H9 (cell line): ENCODE measurements around the gene SEMA7A. TPM values are rescaled to one million over a fixed set of nuclear protein-coding genes. Genes with fewer than 3 reads are reported as not detected.

Source experiments
- DNase-seq: peaks from one replicate; pipeline ENCODE4 v3.0.0-alpha.2; 2017
- H2AFZ ChIP-seq: one replicate; pipeline ENCODE4 v1.6.1; 2013; ENCODE audit warnings: mild to moderate bottlenecking, low read length, control low read depth, moderate library complexity
- H2AK5ac ChIP-seq: 2 replicates; pipeline ENCODE4 v1.6.1; 2013; ENCODE audit warnings: low read length, control low read depth, mixed read lengths; ENCODE audit not compliant: insufficient read length
- H2BK120ac ChIP-seq: one replicate; pipeline ENCODE4 v1.6.1; 2013; ENCODE audit warnings: low read depth, mild to moderate bottlenecking, low read length, control low read depth, inconsistent platforms; ENCODE audit not compliant: poor library complexity, severe bottlenecking
- H2BK12ac ChIP-seq: 2 replicates; pipeline ENCODE4 v1.6.1; 2013; ENCODE audit warnings: low read length, control low read depth, mixed read lengths, low read depth; ENCODE audit not compliant: insufficient read length
- H2BK15ac ChIP-seq: 2 replicates; pipeline ENCODE4 v1.6.1; 2013; ENCODE audit warnings: low read depth, low read length, control low read depth
- H2BK20ac ChIP-seq: one replicate; pipeline ENCODE4 v1.6.1; 2013; ENCODE audit warnings: low read depth, mild to moderate bottlenecking, low read length, control low read depth, inconsistent platforms; ENCODE audit not compliant: poor library complexity, severe bottlenecking
- H2BK5ac ChIP-seq: 2 replicates; pipeline ENCODE4 v1.6.1; 2013; ENCODE audit warnings: low read length, control low read depth, mixed read lengths; ENCODE audit not compliant: insufficient read length
- H3K14ac ChIP-seq: 2 replicates; pipeline ENCODE4 v1.6.1; 2013; ENCODE audit warnings: low read length, control low read depth; ENCODE audit not compliant: insufficient read depth
- H3K18ac ChIP-seq: 2 replicates; pipeline ENCODE4 v1.6.1; 2013; ENCODE audit warnings: low read depth, mild to moderate bottlenecking, mixed read lengths, low read length, control low read depth; ENCODE audit not compliant: insufficient read length
- H3K23ac ChIP-seq: 2 replicates; pipeline ENCODE4 v1.6.1; 2013; ENCODE audit warnings: low read length, control low read depth, mixed read lengths, low read depth; ENCODE audit not compliant: insufficient read length
- H3K23me2 ChIP-seq: 2 replicates; pipeline ENCODE4 v1.6.1; 2013; ENCODE audit warnings: low read depth, mild to moderate bottlenecking, mixed read lengths, low read length, control low read depth; ENCODE audit not compliant: insufficient read length, poor library complexity, severe bottlenecking
- H3K27ac ChIP-seq: 2 replicates; pipeline ENCODE4 v1.5.1; 2013; ENCODE audit warnings: low read length, control low read depth, mixed read lengths, low read depth; ENCODE audit not compliant: insufficient read length
- H3K27me3 ChIP-seq: 2 replicates; pipeline ENCODE4 v1.6.1; 2013; ENCODE audit warnings: low read length, control low read depth, inconsistent platforms; ENCODE audit not compliant: insufficient read depth
- H3K4ac ChIP-seq: 2 replicates; pipeline ENCODE4 v1.6.1; 2013; ENCODE audit warnings: low read depth, mild to moderate bottlenecking, control low read depth, inconsistent platforms, low read length, moderate library complexity
- H3K4me1 ChIP-seq: 2 replicates; pipeline ENCODE4 v1.6.1; 2013; ENCODE audit warnings: low read length, control low read depth, inconsistent platforms; ENCODE audit not compliant: insufficient read depth
- H3K4me2 ChIP-seq: 2 replicates; pipeline ENCODE4 v1.6.1; 2013; ENCODE audit warnings: low read length, control low read depth, mixed read lengths; ENCODE audit not compliant: insufficient read length, insufficient read depth
- H3K56ac ChIP-seq: 2 replicates; pipeline ENCODE4 v1.6.1; 2013; ENCODE audit warnings: low read depth, mild to moderate bottlenecking, mixed read lengths, low read length, control low read depth; ENCODE audit not compliant: insufficient read length
- H3K79me1 ChIP-seq: 2 replicates; pipeline ENCODE4 v1.6.1; 2013; ENCODE audit warnings: low read depth, mild to moderate bottlenecking, moderate library complexity, low read length, control low read depth, inconsistent platforms; ENCODE audit not compliant: insufficient read depth, poor library complexity, severe bottlenecking
- H3K79me2 ChIP-seq: 2 replicates; pipeline ENCODE4 v1.6.1; 2013; ENCODE audit warnings: low read length, control low read depth, inconsistent platforms; ENCODE audit not compliant: insufficient read depth
- H3K9ac ChIP-seq: 2 replicates; pipeline ENCODE4 v1.6.1; 2013; ENCODE audit warnings: low read length, control low read depth, mixed read lengths; ENCODE audit not compliant: insufficient read length; ENCODE audit errors: extremely low read depth
- H3K9me3 ChIP-seq: one replicate; pipeline ENCODE4 v1.6.1; 2013; ENCODE audit warnings: low read depth, low read length, inconsistent platforms; ENCODE audit not compliant: control insufficient read depth
- H3T11ph ChIP-seq: one replicate; pipeline ENCODE4 v1.6.1; 2013; ENCODE audit warnings: mild to moderate bottlenecking, low read length, control low read depth, inconsistent platforms
- H4K20me1 ChIP-seq: one replicate; pipeline ENCODE4 v1.6.1; 2013; ENCODE audit not compliant: control insufficient read depth, insufficient read length, insufficient read depth
- H4K5ac ChIP-seq: 2 replicates; pipeline ENCODE4 v1.6.1; 2013; ENCODE audit warnings: low read depth, mild to moderate bottlenecking, mixed read lengths, low read length, control low read depth; ENCODE audit not compliant: insufficient read length
- H4K8ac ChIP-seq: replicated peaks from 2 replicates; pipeline ENCODE4 v1.6.1; 2013; ENCODE audit warnings: low read length, control low read depth, mixed read lengths, low read depth; ENCODE audit not compliant: insufficient read length
- H4K91ac ChIP-seq: 2 replicates; pipeline ENCODE4 v1.6.1; 2013; ENCODE audit warnings: low read depth, mild to moderate bottlenecking, moderate library complexity, mixed read lengths, low read length, control low read depth; ENCODE audit not compliant: insufficient read length
- H3K27ac Mint-ChIP-seq, 3 experiments: 2 replicates in 2 of 3; 3 replicates in 1 of 3; pipeline ENCODE4 v1.8.0; 2020 to 2021; ENCODE audit warnings: mixed read lengths in 3 of 3, mild to moderate bottlenecking in 1 of 3, moderate library complexity in 1 of 3
- H3K27me3 Mint-ChIP-seq: 2 replicates; pipeline ENCODE4 v1.8.0; 2021; ENCODE audit warnings: low read depth, mild to moderate bottlenecking, moderate library complexity, mixed read lengths
- H3K36me3 Mint-ChIP-seq, 3 experiments: 2 replicates in 2 of 3; 3 replicates in 1 of 3; pipeline ENCODE4 v1.8.0; 2020 to 2021; ENCODE audit warnings: low read depth in 3 of 3, mixed read lengths in 3 of 3; ENCODE audit not compliant: insufficient read depth in 1 of 3
- H3K4me1 Mint-ChIP-seq, 2 experiments: 2 replicates each; pipeline ENCODE4 v1.8.0; 2020; ENCODE audit warnings: mixed read lengths in 2 of 2
- H3K4me3 Mint-ChIP-seq, 2 experiments: 2 replicates in 1 of 2; 3 replicates in 1 of 2; pipeline ENCODE4 v1.8.0; 2020 to 2021; ENCODE audit warnings: mild to moderate bottlenecking in 2 of 2, mixed read lengths in 2 of 2, moderate library complexity in 1 of 2
- H3K9me3 Mint-ChIP-seq, 2 experiments: 2 replicates in 1 of 2; 3 replicates in 1 of 2; pipeline ENCODE4 v1.8.0; 2020; ENCODE audit warnings: mild to moderate bottlenecking in 2 of 2, mixed read lengths in 2 of 2, moderate library complexity in 1 of 2
- WGBS: extraction: QIAGEN DNeasy Blood & Tissue Kit; methylation state at CpG from one replicate; pipeline ENCODE4 v1.1.7; 2013; ENCODE audit warnings: missing lambda C conversion rate, low lambda C conversion rate, mixed read lengths; ENCODE audit not compliant: insufficient read length; ENCODE audit errors: extremely low coverage; 5-methylcytosine and 5-hydroxymethylcytosine counted together
- total RNA-seq: library from RNA; stranded (reverse); gene quantifications from 2 replicates; pipeline ENCODE4 v1.2.1, GENCODE V29; 2021
- TF ChIP-seq, protein P1 (sequence below): fragments of 200-600 bp; sonication (generic); conservative IDR thresholded peaks from 3 replicates; pipeline ENCODE4 v1.8.0; 2021; ENCODE audit warnings: antibody characterized with exemption, mild to moderate bottlenecking

SEMA7A gene
- total RNA-seq, 1 experiment from 2014 or later = 5.7 TPM

DNA sequence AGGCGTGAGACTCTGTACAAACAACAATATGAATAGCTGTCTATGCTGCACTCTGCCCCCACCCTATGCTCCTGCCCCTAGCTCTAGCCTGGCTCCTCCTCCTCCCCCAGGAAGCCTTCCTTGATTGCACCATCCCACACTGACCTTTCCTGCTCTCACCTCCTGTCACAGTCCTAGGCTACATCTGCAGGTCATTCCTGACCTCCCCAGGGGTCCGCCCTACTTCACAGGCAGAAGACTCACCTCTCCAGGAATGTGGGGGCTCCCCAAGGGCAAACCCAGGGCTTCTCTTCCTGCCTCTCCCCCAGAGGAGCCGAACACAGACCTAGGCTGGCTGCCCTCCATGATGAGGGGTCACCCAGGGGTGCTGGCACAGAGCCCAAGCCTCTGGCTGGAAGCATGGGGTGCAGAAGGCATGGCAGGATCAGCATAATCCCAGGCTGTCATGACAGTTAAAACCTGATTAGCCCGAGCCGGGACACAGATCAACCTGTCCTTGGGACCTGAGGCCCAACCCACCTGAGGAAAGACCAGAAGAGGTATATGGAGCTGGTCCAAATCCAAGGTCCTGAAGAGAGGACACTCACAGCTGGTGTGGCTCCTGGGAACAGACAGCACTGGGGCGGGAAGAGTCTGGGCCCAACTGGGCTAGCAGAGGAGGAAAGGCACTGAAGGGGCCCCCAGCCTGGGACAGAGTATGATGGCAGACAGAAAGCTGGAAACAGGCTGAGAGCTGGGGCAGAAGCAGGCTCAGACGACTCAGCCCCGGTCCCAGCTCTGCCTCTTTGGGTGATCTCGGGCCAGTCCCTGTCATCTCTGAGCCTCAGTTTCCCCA, 5.9 kb downstream of the SEMA7A start:
- no peak overlapping the region for H3K9ac ChIP-seq
- H3K4me1 ChIP-seq = peaks cover 4% of the 10 kb centered on the region; the same call in 1 of the 2 replicates
- H2AFZ ChIP-seq = no peak overlapping the region
- no peak overlapping the region for H4K5ac ChIP-seq
- no peak overlapping the region for H4K8ac ChIP-seq
- no peak overlapping the region for H3K27ac ChIP-seq
- no peak overlapping the region for H3T11ph ChIP-seq
- no peaks in the 10 kb centered on the region for H3K79me1 ChIP-seq
- no peak overlapping the region for H3K4ac ChIP-seq
- TF ChIP-seq, protein P1, sequence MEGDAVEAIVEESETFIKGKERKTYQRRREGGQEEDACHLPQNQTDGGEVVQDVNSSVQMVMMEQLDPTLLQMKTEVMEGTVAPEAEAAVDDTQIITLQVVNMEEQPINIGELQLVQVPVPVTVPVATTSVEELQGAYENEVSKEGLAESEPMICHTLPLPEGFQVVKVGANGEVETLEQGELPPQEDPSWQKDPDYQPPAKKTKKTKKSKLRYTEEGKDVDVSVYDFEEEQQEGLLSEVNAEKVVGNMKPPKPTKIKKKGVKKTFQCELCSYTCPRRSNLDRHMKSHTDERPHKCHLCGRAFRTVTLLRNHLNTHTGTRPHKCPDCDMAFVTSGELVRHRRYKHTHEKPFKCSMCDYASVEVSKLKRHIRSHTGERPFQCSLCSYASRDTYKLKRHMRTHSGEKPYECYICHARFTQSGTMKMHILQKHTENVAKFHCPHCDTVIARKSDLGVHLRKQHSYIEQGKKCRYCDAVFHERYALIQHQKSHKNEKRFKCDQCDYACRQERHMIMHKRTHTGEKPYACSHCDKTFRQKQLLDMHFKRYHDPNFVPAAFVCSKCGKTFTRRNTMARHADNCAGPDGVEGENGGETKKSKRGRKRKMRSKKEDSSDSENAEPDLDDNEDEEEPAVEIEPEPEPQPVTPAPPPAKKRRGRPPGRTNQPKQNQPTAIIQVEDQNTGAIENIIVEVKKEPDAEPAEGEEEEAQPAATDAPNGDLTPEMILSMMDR = no peak
- H4K20me1 ChIP-seq = no peaks in the 10 kb centered on the region
- peaks cover 5% of the 10 kb centered on the region; the same call in 1 of the 2 replicates for H3K79me2 ChIP-seq
- no peak overlapping the region for H3K18ac ChIP-seq
- no peak overlapping the region; a peak in 1 of 5 replicates for H3K4me3 Mint-ChIP-seq
- H3K4me1 Mint-ChIP-seq = peaks cover 31 to 44% of the 10 kb centered on the region in 2 experiments
- H3K4me2 ChIP-seq = no peak overlapping the region
- no peak for DNase-seq
- no peak overlapping the region for H2BK120ac ChIP-seq
- no peak overlapping the region for H3K23ac ChIP-seq
- H2BK5ac ChIP-seq = no peak overlapping the region
- H2BK15ac ChIP-seq = no peak overlapping the region
- no peaks in the 10 kb centered on the region for H3K9me3 ChIP-seq
- no peaks in the 10 kb centered on the region; a peak in 1 of 7 replicates for H3K36me3 Mint-ChIP-seq
- no peak overlapping the region for H4K91ac ChIP-seq
- WGBS = no CpG with 5 or more reads among the region's 9 CpGs
- no peak overlapping the region; the same call in 1 of the 2 replicates for H3K14ac ChIP-seq
- H3K27me3 ChIP-seq = no peaks in the 10 kb centered on the region; the same call in 1 of the 2 replicates
- H3K23me2 ChIP-seq = peaks cover 1% of the 10 kb centered on the region
- H2BK12ac ChIP-seq = no peak overlapping the region
- no peak overlapping the region for H2BK20ac ChIP-seq
- H2AK5ac ChIP-seq = no peak overlapping the region
- no peak overlapping the region for H3K56ac ChIP-seq
- H3K27ac Mint-ChIP-seq = no peak overlapping the region
- H3K9me3 Mint-ChIP-seq = no peaks in the 10 kb centered on the region
- peaks cover 27% of the 10 kb centered on the region for H3K27me3 Mint-ChIP-seq
